Liver (tissue), 1 donor: Measurements from ENCODE around the gene URGCP.
A peak's percentile ranks its signal among the peaks of the same experiment; 100 is the strongest.

ENCODE experiments used
- ATF3 ChIP-seq: IDR thresholded peaks from 2 replicates; pipeline ENCODE4 v1.6.1; 2016; ENCODE audit warnings: antibody characterized with exemption
- TAF1 ChIP-seq: conservative IDR thresholded peaks from 2 replicates; pipeline ENCODE4 v1.6.1; 2016; ENCODE audit warnings: antibody characterized with exemption, mild to moderate bottlenecking
- donor health status: healthy.

- TF ChIP-seq TAF1, result peak; percentile 60
- peak; percentile 61 for TF ChIP-seq ATF3
Measured at GRCh38 chr7:43905209-43905946, 1.0 kb downstream of the URGCP start.
